Stimulated activated CD8-positive, alpha-beta memory T cell treated with anti-CD3 and anti-CD28 coated beads, Interleukin-4, amount 100 ng/mL, for 1 hour (primary cell): Measurements from ENCODE around the gene STAG3.
"Not testable (repeated sequence)": the region's sequence is repeated elsewhere in the genome, so short reads cannot be mapped to it uniquely, and the experiment has no call there.

ENCODE experiments used
- DNase-seq, 2 donors: peaks; one replicate each; pipeline ENCODE4 v3.0.0-alpha.2; 2020; ENCODE audit warnings: low read depth in 2 of 2, low spot score in 1 of 2

Gene STAG3

DNA sequence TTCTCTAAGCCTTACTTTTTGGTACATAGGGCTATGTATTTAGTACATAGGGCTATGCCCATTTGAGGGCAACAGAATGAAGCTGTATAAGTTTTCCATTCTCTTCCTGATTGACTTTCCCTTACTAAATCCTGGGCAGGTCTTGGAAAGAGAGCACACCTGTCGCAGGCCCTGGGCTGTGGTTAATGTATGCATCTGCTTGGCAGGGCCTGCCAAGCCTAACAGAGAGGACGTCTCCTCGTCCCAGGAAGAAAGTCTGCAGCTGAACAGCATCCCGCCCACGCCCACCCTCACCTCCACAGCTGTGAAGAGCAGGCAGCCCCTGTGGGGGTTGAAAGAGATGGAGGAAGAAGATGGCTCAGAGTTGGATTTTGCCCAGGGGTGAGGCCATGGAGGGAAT is 33.1 kb downstream of the STAG3 start:
- no peak for DNase-seq

- DNase-seq: no peak
Observed at GRCh38 chr7:100211342-100211780, 33.6 kb downstream of the STAG3 start.

DNA sequence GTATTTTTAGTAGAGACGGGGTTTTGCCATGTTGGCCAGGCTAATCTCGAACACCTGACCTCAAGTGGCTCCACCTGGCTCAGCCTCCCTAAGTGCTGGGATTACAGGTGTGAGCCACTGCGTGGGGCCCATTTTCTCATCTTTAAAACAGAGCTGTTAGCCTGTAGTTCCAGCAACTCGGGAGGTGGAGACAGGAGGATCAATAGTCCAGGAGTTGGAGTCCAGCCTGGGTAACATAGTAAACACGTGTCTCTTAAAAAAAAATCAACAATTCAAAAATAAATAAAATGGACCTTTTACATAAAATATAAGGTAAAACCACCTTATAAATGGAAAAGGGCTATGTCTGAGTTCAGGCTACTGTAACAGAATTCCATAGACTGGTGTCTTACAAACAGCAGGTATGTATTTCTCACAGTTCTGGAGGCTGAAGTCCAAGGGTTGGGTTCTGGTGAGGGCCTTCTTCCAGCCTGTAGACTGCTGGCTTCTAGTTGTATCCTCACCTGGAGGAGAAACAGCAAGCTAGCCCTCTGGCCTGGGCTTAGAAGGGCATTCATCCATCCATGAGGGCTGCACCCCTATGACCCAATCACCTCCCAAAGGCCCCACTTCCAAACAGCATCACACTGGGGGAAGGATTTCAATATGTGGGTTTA is 35.0 kb downstream of the STAG3 start:
- no peak for DNase-seq

- DNase-seq: no peak
Observed at GRCh38 chr7:100213672-100214071, 36.0 kb downstream of the STAG3 start.

DNA sequence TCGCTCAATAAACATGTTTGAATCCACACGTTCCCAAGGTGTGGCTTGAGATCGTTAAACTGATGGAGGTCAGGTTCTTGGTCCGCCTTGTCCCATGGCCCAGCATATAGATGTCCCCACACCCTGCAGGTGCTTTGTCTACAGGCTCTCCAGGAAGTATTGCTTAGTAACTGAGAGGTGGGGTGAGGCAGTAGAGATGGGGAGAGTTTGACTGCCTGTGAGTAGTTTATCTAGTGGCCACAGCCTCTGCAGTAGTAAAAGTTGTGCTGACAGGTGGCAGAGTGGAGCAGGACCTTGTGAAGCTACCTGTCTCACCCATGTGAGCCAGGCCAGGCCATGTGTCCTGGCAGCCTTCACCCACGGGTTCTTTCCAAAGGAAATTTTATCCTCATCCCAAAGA is 36.6 kb downstream of the STAG3 start:
- DNase-seq: not testable (repeated sequence)

GRCh38 chr7:100215895-100216294 is 38.2 kb downstream of the STAG3 start:
- no peak for DNase-seq

GRCh38 chr7:100217934-100218333 is 40.2 kb downstream of the STAG3 start:
- peak; percentile 61 to 68 for DNase-seq

GRCh38 chr7:100219271-100219737 is 41.6 kb downstream of the STAG3 start:
- no peak for DNase-seq

DNA sequence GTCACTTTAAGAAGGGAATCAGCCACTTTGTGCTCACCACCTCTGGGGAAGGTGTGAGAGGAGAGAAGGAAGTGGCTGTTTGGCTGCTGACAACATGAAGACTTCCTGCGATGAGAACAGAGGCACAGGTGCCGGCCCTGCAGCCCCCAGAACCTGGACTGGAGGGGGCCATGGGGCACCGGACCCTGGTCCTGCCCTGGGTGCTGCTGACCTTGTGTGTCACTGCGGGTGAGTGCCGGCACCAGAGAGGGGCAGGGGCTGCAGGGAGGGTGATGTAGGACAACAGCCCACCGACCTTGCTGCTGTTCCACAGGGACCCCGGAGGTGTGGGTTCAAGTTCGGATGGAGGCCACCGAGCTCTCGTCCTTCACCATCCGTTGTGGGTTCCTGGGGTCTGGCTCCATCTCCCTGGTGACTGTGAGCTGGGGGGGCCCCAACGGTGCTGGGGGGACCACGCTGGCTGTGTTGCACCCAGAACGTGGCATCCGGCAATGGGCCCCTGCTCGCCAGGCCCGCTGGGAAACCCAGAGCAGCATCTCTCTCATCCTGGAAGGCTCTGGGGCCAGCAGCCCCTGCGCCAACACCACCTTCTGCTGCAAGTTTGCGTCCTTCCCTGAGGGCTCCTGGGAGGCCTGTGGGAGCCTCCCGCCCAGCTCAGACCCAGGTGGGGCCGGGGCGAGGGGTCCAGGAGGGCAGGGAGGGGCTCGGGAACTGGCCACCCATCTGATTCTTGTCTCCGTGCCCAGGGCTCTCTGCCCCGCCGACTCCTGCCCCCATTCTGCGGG is 42.3 kb downstream of the STAG3 start, which contains the start of gene PVRIG:
Gene PVRIG (plus strand): TSS at position 149 of the 785 bp plus-strand sequence. CDS start 22 bp downstream, at position 171.
- not testable (repeated sequence) for DNase-seq

DNA sequence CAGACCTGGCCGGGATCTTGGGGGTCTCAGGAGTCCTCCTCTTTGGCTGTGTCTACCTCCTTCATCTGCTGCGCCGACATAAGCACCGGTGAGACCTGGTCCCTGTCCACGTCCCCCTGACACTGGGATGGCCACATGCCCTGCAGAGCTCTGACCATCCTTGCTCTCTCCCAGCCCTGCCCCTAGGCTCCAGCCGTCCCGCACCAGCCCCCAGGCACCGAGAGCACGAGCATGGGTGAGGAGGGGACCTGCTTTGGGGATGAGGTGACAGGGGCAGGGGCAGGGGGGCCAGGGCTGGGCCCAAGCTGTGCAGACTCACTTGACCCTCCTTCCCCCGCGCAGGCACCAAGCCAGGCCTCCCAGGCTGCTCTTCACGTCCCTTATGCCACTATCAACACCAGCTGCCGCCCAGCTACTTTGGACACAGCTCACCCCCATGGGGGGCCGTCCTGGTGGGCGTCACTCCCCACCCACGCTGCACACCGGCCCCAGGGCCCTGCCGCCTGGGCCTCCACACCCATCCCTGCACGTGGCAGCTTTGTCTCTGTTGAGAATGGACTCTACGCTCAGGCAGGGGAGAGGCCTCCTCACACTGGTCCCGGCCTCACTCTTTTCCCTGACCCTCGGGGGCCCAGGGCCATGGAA is 43.0 kb downstream of the STAG3 start:
- DNase-seq: no peak

DNA sequence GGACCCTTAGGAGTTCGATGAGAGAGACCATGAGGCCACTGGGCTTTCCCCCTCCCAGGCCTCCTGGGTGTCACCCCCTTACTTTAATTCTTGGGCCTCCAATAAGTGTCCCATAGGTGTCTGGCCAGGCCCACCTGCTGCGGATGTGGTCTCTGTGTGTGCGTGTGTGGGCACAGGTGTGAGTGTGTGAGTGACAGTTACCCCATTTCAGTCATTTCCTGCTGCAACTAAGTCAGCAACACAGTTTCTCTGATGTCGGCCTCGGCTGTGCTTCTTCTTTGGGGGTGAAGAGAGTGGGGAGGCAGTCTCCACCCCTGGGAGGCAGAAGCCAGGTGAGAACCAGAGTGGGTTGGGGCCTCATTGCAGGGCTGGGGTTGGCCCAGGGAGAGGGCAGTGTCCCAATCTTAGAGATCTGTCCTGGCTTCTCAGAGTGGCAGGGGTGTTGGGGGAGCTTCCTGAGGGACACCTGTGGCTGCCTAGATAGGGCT is 43.6 kb downstream of the STAG3 start:
- DNase-seq: peak; percentile 32 to 63

DNA sequence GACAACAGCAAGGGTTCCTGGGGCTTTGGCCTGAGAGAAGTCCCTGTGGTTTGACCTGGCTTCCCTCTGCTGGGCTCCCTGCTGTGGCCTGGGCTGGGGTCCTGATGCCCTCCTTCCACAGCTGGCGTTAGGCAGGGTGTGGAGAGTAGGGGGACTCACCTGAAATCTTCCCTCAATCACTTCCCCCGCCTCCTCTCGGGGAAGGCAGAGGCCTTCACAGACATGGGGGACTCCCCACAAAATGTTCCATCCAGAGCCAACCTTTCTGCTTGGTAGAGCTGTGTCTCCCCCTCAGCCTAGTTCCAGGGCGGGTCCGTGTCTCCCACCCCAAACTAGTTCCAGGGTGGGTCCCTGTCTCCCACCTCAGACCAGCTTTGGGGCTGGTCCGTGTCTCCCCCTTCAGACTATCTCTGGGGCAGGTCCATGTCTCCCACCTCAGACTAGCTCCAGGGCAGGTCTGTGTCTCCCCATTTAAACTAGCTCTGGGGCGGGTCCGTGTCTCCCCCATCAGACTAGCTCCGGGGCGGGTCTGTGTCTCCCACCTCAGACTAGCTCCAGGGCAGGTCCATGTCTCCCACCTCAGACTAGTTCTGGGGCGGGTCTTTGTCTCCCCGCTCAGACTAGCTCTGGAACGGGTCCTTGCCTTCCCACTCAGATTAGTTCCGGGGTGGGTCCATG is 44.2 kb downstream of the STAG3 start:
- no peak for DNase-seq

GRCh38 chr7:100222445-100223132 is 44.9 kb downstream of the STAG3 start:
- DNase-seq: no peak

DNA sequence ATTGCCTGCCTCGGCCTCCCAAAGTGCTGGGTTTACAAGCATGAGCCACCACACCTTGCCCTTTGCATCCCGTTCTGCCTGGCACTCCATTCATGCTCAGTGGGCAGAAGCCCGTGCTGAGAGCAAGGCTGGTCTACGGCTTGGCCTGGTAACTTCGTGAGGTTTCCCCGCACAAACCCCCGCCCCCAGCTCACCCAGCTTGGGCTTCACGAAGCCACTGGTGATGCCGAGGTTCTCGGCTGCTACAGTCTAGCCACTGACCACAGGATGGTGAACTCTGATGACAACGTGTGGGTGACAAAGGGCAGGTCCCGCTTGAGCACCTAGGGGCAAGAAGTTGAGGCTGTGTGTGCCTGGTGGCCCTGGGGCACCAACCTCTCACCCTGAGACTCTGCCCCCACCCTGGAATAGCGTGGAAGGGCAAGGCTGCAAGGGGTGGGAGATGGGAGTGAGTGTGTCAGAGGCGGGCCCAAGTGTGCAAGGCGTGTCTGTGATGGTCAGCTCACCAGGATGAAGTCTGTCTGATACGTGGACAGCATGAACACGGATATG is 45.7 kb downstream of the STAG3 start:
- DNase-seq: not testable (repeated sequence)

- DNase-seq: not testable (repeated sequence)
Observed at GRCh38 chr7:100224891-100225290, 47.2 kb downstream of the STAG3 start.

DNA sequence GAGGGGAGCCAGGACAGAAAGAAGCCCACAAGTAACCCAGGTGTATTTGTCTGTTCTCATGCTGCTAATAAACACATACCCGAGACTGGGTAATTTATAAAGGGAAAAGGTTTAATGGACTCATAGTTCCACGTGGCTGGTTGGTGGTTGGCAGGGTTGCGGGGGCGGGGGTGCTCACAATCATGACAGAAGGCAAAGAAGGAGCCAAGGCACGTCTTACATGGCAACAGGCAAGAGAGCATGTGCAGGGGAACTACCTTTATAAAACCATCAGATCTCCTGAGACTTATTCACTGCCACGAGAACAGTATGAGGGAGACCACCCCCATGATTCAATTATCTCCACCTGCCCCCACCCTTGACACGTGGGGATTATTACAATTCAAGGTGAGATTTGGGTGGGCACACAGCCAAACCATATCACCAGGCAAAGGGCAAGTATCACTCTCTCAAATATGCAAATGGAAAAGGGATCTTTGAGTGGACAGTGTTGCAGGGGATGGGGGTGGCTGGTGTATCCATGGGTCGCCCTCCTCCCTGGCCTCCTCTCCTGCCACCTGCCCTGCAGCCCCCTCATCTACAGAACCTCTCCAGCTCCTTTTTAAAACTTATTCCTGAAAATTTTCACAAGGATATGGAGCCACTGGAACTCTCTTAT is 57.1 kb downstream of the STAG3 start:
- not testable (repeated sequence) for DNase-seq

DNA sequence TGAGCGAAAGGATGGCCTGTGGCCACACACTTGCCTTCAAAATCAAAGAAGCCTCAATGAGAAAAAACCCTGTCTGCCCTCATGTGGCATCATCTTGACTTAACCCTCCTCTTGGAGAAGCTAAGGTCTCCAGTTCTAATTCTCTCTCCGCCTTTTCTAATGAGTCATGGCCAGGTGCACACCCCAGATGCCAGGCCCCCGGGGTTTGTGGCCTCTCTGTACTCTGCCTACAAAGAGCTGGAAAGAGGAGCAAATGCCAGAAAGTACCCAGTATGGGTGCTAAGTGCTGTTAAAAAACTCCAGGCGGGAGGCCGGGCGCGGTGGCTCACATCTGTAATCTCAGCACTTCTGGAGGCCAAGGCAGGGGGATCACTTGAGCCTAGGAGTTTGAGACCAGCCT is 62.3 kb downstream of the STAG3 start:
- not testable (repeated sequence) for DNase-seq

- DNase-seq: peak in 1 of 2 donors; percentile 22
Observed at GRCh38 chr7:100243385-100243784, 65.7 kb downstream of the STAG3 start.

DNA sequence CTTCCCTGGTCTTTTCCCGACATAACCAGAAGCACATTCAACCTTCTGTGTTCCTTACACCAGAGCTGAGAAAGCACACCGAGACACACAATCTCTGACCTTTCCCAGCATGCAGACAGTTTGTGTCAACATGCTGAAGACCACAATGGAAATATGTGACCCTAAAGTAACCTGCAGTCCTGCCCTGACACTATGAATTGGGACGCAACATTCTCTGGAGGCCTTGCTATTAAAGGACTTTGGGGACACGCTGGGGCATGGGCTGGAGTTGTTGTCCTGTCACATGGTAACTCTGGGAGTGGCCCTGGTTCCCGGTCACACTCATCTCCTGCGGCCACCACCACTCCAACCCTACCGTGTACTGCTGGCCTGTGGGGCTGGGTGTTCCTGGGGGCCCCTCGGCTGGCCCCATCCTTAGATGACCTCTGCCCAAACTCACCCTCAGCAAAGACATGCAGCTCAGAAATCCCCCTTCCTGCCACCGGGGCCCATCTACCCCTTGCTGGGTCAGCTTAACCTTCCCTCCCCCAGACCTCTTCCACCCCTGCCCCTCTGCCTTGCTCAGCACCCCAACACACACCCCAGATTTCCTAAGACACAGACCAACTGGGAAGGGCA is 67.4 kb downstream of the STAG3 start:
- not testable (repeated sequence) for DNase-seq
